GM21717 (cell line): Measurements from ENCODE around the gene SOX2.

Source experiments
- ATAC-seq: cut with Tn5 transposase; IDR thresholded peaks from one replicate; pipeline ENCODE4 v1.9.1; 2021; ENCODE audit warnings: mild to moderate bottlenecking, moderate library complexity; ENCODE audit not compliant: unreplicated experiment

Gene SOX2

DNA sequence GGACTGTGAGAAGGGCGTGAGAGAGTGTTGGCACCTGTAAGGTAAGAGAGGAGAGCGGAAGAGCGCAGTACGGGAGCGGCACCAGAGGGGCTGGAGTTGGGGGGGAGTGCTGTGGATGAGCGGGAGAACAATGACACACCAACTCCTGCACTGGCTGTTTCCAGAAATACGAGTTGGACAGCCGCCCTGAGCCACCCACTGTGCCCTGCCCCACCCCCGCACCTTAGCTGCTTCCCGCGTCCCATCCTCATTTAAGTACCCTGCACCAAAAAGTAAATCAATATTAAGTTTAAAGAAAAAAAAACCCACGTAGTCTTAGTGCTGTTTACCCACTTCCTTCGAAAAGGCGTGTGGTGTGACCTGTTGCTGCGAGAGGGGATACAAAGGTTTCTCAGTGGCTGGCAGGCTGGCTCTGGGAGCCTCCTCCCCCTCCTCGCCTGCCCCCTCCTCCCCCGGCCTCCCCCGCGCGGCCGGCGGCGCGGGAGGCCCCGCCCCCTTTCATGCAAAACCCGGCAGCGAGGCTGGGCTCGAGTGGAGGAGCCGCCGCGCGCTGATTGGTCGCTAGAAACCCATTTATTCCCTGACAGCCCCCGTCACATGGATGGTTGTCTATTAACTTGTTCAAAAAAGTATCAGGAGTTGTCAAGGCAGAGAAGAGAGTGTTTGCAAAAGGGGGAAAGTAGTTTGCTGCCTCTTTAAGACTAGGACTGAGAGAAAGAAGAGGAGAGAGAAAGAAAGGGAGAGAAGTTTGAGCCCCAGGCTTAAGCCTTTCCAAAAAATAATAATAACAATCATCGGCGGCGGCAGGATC, at the start of gene SOX2:
Gene SOX2, plus strand, starts transcription at position 601 of the 811 bp plus-strand sequence. CDS start 436 bp downstream, outside the sequence.
- no peak for ATAC-seq

- ATAC-seq, result no peak
Measured at GRCh38 chr3:181683563-181683962, 28.2 kb upstream of the SOX2 start.

GRCh38 chr3:181687190-181687589, 24.5 kb upstream of the SOX2 start:
- no peak for ATAC-seq

GRCh38 chr3:181687731-181688130, 24.0 kb upstream of the SOX2 start:
- no peak for ATAC-seq

- ATAC-seq, result no peak
Measured at GRCh38 chr3:181689546-181689945, 22.2 kb upstream of the SOX2 start.

- ATAC-seq, result no peak
Measured at GRCh38 chr3:181690769-181691168, 21.0 kb upstream of the SOX2 start.

- no peak for ATAC-seq
Measured at GRCh38 chr3:181691901-181692300, 19.8 kb upstream of the SOX2 start.

DNA sequence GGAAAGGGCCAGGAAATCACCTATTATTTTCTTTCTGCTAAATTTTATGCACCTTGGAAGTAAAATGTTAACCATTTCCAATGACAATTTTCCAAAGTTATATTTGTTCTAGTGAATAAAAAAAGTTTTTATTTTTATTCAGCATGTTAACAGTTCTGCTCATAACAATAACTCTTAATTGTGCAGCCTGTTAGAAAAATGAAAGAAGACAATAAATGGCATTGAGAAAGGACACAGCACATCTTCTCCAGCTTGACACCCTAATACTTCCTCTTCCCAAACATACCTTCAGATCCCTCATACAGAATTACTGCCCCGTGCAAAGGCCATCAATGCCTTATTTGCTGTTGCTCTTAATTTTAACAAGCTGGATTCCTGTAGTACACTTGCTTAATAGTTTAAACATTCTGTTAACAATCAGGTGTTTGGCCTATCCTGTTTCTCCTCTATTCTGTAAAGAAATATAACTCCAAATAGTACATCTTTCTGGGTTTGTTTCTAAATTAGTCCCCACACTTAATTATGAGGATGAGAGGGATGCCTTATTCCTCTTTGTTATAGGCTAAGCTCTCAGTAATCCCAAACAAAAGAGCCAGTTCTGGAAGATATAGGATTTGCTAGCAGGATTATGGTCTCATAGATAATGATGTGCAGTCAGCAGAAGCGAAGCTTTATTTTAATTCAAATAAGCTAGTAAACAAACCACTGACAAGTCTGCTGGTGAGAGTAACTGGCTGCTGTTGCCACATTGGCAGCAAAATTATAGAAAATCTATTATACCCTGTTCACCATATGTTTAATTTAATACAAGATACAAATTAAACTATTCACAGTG, 19.2 kb upstream of the SOX2 start:
- ATAC-seq, result no peak

DNA sequence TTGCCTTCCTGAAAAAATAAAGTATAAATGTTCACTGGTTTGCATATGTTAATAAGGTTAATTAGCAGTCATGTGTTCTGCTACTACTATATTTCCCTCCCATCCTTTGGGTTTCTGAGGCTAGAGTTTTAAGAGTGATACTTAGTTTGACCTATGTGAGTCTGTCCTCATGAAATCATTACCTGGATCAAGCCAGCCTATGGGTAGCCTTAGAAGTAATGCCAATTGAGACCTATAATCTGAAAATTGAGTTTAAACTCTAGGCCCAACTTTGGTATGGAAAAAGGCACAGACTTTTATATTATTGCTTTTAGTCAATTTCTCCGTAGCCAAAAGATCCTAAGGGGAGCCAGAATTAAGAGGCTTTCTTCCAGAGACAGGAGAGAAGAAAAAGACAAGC, 18.4 kb upstream of the SOX2 start:
- no peak for ATAC-seq

GRCh38 chr3:181694805-181695660, 16.7 kb upstream of the SOX2 start:
- ATAC-seq, result no peak

GRCh38 chr3:181695661-181696491, 15.8 kb upstream of the SOX2 start:
- ATAC-seq, result no peak

DNA sequence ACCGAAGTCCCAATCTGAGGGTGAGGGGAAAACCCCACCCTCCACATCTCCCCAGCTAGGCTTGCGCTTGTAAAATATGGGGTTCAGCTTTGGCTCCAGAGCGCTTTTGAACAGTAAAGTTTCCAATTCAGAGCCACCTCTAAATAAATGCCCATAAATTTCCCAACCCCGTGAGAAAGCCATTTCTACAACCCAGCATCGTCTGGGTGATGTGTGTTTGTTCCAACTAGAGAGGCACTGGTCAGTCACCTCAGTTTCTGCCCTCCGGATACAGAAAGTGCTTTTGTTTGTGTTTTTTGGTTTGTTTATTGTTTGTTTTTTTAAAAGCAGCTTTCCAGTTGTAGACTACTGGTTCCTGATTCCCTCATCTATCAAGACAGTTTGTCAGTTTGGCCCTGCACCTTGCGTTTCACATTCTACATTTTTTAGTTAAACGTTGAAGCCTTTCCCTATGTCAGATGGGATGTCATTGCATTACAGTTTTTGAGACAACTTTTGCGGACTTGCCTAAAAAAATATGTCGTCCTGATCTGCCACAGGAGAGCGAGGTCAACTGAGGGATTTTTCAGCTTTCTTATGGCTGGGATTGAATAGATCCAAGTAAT, 15.0 kb upstream of the SOX2 start:
- ATAC-seq, result no peak

DNA sequence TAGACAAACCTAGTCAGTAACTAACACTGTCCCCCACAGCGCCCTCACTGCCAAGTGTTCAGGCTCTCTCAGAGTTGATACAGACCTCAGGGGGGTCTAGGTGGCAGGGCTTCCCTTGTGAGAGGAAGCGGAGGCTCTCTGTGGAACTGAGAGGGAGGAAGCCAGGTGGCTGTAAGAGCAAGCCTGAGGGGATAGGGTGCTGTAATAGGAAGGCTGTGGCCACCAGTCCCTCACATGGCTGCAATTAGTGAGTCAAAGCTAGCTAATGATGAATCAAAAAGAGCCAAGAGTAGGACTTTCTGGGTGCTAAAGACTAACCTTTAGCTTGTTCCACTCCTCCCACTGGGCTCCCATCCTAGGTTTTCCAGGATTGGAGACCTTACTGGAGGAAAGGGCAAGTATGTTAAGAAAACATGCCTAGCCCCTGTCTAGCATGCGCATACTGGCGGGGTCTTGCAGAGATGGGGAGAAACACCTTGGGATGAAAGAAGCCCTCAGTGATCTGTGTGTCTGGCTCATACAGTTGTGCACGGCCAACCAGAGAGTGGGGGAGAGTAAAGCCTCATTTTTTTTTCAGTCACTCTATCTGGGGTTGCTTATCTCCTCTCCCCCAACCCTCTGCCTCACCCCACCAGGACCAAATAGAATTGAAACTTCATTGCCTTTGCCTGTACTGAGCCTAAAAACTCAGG, 13.3 kb upstream of the SOX2 start:
- no peak for ATAC-seq

- ATAC-seq, result no peak
Measured at GRCh38 chr3:181699171-181699903, 12.4 kb upstream of the SOX2 start.

GRCh38 chr3:181700168-181701087, 11.3 kb upstream of the SOX2 start:
- ATAC-seq, result peak; percentile 68

GRCh38 chr3:181701096-181701495, 10.6 kb upstream of the SOX2 start:
- no peak for ATAC-seq

GRCh38 chr3:181703601-181704420, 7.9 kb upstream of the SOX2 start:
- no peak for ATAC-seq
